NOMO-1 treated with DMSO at 0.1 percent for 48 hours (cell line): Measurements from ENCODE around the gene NDUFAF8.

Experiments
- DNase-seq: peaks from one replicate; lab custom pipeline; 2025; ENCODE audit not compliant: unreplicated experiment; lab: John Stamatoyannopoulos, UW

The NDUFAF8 gene

DNA sequence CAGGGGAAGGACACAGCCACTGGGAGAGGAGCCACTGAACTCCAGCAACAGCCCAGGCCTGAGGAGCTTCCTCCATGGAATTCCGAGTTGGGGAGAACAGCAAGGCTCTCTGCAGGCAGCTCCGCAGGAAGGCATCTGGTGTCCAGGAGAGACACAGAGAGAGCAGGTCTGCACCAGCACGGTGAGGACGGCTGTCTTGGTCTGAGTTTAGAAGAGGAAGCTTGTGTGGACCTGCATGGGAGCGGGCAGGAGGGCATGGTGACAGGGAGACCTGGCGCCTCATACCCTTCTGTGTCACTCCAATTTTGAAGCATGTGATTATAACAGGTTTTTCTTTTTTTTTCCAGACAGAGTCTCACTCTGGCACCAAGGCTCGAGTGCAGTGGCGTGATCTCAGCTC is 49.6 kb downstream of the NDUFAF8 start:
- DNase-seq, result no peak

DNA sequence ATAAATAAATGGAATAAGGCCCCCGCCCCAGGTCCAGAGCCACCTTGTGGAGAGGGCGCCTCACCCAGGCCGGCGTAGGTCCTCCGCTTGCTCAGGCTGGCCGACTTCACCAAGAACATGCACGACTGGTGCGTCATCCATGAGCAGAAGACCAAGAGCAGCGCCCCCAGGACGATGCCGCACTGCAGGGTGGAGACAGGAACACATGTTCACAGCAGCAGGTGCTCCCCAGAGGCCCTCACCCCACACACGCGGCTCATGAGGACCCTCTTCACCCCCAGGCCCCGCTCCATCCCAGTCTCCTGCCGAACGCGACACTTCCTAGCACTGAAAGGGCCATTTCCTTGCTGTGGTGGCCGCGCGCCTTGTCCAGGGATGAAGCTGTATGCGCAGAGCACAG is 50.5 kb downstream of the NDUFAF8 start:
- no peak for DNase-seq

DNA sequence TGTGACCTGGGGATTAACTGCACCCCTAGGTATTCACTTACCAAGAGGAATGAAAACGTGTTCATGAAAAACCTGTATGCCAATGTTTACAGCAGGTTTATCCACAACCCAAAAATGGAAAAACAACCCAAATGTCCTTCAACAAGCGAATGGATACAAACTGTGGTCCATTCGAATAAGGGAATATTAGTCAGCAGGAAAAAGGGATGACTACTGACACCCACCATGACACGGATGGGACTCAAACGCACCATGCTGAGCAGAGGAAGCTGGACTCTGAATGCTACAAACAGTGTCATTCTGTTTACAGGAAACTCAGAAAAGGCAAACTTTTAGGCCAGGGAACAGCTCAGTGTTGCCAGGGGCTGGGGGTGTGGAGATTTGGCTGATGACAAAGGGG is 51.1 kb downstream of the NDUFAF8 start:
- no peak for DNase-seq
